COLO668 (cell line): ENCODE measurements around the gene WDR48.
A peak's percentile ranks its signal among the peaks of the same experiment; 100 is the strongest.
"Not testable (repeated sequence)": the region's sequence is repeated elsewhere in the genome, so short reads cannot be mapped to it uniquely, and the experiment has no call there.

ENCODE experiments used
- DNase-seq: peaks from one replicate; lab custom pipeline; 2025; ENCODE audit not compliant: unreplicated experiment; lab: John Stamatoyannopoulos, UW

Gene WDR48

DNA sequence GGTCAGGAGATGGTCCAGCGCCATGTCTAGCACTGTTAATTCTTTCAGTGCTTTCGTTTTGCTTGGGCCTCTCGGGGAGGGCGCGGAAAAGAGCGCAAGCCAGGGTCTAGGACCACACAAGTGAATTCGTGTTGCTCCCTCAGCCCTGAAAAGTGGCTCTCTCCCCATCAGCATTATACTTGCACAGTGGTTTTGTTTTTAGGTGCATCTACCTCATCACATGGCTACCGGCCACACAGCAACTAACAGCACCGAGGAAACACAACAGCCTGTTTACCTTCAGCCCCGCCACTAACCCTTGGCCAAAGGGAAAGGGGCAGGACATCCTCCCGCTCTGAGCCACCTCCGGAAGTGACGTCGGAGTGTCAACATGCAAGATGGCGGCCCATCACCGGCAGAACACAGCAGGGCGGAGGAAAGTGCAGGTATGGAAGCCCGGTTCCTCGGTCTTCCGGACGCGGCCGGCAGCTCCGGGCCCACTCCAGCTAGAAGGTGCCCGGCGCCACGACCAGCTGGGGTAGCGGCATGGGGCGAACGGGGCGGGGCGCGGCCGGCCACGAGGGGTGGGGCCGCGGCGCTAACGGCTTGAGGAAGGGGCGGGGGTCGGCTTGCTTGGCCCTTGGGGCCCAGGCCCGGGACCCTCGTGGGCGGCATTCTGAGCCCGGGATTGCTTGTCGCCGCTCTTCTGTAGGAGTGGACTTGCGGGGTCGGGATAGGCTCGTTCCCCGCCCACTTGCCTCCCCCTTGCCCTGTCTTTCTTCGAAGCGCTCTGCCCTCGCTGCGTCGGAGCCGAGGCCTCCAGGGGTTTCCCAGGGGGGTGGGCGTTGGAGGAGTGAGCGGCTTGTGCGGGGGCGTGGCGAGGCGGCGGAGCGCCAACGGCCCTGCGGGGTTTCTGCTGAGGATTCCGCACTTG, at the start of gene WDR48, which contains the start of gene SCN11A:
TSS of gene WDR48 (plus strand) at position 368 of the 913 bp plus-strand sequence. CDS start at position 378, 10 bp downstream.
TSS of gene SCN11A (minus strand) at position 296 of the 913 bp plus-strand sequence. CDS start 101,582 bp downstream, outside the sequence.
- peak; percentile 87 for DNase-seq

DNA sequence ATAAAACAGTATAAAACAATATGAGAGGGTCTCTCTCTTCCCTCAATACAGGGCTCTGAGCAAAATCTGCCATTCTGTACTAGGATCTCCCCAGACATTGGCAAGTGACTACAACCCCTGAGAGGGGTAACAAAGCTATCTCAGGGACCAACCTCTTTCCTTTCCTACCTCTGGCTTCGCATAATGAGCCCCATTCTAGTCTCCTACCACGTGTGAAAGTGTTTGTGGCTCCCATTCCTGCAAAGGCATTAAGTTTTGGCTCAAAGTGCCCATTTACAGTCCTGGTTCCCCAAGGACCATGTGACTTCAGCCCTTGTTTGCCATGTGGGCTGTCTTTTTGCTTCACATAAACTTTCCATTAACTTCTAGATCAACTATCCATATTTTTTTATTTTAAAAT, 46.5 kb upstream of the WDR48 start:
- DNase-seq, result no peak

DNA sequence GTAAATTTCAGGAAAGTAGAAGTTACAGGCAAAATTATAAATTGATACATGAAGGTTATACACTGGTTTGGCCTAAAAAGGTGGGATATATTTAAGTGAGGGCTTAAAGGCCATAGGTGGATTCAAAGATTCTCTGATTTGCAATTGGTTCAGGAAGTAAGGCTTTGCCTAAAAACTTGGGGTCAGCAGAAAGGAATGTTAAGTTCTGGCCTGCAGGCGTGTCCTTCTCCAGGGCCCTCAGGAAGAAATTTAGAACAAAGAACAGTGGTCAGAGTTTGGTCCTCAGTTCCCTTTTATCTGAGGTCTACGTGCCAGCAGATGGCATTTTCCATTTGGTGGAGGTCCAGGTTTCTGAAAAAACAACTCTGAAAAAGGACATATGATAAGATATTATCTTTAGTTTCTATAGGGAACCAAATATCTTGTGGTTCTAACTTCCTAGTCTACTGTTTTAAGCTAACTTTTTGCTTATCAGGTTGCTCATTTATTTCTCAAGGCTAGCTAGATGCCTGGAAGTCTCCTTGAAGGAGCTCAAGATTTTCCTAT, 40.6 kb upstream of the WDR48 start:
- DNase-seq, result no peak

DNA sequence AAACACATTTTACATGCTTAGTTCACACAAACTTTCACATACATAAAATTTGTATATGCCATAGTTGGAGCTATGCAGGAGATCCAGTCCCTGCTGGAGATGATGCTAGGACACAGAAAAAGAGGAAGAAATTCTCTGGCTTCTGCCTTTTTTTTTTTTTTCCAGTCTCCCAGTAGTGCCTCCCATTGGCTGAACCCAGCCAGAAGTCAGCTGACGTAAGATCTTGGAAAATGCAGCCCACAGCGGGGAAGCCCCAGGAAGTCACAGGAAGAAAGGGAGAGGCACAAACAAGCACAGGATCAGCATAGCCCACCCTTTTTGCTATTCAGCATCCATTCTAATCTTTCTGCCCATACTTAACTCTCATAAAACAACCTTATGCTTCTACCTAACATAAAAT, 38.5 kb upstream of the WDR48 start:
- DNase-seq, result no peak

DNA sequence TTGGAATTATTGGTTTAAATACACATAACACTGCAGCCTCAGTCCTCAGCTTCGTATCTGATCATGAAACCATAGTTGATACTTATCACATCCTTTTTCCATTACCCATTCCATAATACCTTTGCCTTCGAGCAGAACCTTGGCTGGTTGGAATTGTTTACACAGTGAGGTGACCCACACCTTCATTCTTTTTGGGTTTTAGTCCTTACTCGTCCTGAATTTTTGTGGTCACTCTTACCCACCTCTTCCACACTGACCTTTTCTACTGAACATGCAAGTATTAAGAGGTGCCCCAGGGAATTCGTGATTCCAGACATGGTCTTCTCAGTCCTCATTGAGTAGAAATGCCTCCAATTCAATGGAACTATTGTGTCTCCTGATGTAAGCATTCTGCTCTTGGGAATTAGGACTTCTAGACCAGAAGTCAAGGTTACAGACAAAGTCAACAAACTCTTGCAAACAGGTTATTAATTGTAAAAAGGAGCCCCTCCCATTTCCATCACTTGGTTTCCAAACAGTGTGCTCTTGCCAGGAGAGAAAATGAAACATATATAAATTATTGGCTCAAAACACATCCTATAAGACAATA, 37.8 kb upstream of the WDR48 start:
- no peak for DNase-seq

DNA sequence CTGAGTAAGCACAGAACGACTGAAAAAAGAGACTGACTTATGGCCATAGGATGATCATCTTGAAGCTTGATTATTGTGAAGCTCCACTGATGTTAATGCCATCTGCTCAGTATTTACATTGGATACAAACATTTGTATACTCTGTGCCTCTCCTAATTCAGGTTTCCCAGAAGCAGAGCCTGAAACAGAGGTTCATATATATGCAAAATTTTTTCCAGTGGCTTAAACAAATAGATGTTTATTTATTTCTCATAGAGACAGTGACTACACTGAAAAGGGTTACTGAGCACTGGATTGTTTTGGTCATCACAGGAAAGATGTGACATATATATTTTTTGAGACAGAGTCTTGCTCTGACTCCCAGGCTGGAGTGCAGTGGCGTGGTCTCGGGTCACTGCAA, 36.4 kb upstream of the WDR48 start:
- DNase-seq, result no peak

DNA sequence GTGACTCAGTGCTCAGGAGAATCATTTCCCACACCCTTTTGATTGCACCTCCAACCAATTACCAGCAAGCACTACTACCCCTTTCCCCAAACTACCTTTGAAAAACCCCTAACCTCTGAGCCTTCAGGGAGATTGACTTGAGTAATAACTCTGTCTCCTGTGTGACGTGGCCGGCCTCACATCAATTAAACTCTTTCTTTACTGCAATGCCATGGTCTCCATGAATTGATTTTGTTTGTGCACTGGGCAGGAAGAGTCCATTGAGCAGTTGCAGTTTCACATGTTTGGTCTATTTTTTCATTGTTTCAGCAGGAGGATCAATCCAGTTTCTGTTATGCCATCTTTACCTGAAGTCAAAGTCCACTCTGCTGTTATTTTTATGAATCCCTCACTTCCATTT, 32.5 kb upstream of the WDR48 start:
- no peak for DNase-seq

DNA sequence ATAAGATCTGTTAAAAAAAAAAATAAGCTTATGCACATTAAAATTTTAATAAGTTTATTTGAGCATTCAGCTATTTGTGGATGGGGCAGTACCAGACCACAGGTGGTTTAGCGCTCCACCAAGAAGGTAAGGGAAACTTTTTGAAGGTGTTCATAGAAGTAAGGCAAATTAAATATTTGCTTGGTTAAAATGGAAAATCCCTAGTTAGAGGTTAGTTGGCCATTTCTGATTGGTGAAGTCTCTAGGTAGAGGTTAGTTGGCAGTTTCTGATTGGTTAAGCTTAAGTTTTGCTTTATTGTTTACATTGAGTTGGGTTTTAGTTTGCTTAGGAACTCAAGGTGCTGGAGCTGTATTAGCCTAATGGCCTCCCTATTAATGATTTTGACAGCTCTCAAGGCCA, 30.8 kb upstream of the WDR48 start:
- no peak for DNase-seq

DNA sequence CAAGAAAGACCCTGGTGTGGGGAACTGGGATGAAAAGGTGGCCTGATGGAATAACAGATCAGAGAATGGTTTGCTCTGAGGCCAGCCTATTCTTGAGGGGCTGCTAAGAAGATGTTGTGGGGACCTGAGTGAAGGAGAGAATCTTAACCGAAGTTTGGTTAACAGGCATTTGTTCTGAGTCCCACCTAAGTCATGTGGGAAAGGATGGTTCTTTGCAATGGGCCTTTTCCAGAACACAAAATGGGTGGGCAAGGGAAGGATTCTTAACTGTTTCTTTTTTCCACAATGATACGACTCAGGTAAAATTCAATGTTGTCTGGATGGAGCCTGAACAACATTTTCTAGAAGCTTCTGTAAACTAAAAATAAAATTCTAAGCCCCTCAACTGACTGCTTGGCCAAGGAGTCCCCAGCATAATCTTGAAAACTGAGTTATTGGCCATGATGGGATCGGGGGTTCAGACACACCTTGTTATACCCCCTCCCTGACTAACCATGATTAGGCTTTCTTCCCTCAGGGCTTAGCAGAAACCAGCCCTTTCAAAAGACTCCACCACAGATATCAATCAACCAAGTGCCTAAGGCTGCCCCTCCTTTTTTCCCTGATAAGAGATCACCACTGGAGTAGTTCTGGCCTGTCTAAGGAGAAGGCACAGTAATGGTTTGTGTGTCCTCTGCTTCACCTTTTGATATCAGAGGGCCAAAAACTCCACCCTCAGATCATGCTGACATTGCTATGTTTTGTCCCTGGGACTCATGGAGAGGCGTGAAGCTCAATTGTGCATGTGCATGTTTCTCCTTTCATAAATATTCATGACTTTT, 30.1 kb upstream of the WDR48 start:
- DNase-seq, result no peak

DNA sequence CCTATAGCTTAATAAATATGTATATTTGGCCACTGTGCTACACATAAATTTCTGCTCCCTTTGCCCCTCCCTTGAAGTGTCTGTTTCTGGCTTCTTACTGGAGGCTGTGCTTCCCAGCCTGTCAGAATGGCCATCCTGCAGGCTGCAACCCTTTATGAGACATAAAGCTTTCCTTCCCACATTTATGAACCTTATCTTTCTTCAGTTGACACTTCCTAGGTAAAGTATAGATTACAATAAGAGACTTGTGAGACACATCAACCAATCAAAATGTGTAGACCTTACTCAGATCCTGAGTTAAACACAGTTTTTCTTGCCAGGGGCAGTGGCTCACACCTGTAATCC, 29.6 kb upstream of the WDR48 start:
- DNase-seq, result no peak

DNA sequence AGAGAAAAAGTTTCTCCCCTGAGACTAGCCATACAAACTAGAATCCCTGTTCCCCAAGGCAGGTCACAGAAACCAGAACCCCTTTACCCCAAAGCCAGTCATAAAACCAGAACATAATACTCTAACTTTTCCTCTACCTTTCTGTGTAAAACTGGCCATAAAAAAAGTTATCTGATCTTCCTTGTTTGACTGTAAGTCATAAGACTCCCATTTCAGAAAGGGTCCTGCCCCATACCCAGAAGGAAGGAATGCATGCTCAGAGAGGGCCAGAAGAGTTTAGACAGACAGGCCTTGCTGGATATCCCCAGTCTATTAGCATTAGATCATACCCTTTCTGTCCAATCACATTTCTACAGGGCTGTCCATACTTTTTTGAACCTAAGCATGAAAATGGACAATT, 27.3 kb upstream of the WDR48 start:
- DNase-seq, result no peak

DNA sequence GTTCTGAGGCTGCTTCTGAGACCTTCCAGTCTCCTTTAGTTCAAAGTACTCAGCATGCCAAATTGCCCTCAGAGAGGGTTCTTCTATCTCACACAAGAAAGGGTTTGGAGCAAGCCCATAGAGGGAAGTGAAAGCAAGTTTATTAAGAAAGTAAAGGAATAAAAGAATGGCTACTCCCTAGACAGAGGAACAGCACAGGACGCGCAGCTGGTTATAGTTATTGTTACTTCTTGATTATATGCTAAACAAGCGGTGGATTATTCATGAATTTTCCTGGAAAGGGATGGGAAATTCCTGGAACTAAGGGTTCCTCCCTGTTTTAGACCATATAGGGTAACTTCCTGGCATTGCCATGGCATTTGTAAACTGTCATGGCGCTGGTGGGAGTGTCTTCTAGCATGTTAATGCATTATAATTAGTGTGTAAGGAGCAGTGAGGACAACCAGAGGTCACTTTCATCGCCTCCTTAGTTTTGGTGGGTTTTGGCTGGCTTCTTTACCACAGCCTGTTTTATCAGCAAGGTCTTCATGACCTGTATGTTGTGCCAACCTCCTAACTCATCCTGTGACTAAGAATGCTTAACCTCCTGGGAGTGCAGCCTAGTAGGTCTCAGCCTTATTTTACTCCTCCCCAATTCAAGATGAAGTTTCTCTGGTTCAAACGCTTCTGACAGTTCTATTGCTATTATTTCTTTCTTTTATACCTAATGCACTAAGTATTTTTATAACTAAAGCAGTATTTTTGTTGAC, 26.4 kb upstream of the WDR48 start:
- DNase-seq, result no peak

DNA sequence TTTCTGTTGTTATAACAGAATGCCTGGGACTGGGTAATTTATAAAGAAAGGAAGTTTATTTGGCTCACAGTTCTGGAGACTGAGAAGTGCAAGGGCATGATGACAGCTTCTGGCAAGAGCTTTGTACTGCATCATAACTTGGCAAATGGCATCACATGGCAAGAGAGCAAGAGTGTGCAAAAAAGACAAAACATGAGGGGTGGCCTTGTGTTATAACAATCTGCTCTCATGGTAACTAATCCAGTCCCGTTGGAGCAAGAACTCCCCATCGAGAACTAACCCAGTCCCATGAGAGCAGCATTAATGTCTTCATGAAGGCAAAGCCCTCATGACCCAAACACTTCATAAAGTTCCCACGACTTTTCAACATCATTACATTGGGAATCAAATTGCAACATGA, 23.3 kb upstream of the WDR48 start:
- no peak for DNase-seq

DNA sequence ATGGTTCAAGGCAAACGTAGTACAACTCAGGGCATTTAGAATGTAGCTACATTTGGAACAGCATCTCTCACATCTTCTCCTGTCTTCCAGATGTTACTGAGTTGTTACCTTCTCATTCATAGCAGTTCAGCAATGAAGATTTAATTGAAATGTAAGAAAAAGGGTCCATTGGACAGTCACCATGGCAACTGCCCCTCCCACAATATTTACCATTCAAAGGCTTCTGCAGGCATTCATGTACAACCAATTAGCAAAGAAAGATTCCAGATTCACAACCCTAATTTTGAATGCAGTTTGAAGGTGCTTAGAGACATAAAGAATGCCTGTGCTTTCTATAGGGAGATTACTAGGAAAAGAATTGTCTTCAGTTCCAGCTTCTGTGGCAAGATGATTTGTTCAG, 22.3 kb upstream of the WDR48 start:
- no peak for DNase-seq

DNA sequence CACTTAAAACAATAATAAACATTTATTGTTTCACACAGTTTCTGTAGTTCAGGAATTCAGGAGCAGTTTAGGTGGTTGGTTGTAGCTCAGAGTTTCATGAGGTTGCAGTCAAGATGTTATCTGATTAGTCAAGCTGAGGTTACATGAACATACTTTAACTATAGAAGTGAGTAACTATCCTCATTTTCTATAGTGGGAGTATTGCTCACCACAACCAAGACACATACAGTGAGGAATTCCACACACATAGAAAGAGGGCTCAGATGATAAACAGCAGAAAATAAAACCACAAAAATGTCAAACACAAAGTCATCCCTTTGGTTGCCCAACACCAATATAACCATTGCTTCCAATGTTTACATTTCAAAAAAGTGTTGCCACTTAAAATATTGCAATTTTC, 13.7 kb upstream of the WDR48 start:
- no peak for DNase-seq

DNA sequence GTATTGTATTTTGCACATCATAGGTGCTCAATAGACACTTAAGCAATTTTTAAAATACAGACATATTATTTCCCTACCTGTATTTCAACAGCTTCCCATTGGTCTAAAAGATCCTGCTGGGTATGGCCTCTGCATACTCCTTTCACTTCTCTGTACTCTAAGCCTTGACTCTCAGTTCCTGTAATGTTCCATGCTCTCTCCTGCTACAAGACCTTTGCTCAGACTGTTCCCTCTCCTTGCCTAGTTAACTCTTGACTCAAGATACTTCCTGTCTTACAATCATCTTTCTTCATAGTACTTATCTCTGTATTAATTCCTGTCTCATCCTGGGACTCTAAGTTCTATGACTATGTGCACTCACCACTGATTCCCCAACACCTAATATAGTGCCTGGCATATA, 1.8 kb upstream of the WDR48 start:
- no peak for DNase-seq

DNA sequence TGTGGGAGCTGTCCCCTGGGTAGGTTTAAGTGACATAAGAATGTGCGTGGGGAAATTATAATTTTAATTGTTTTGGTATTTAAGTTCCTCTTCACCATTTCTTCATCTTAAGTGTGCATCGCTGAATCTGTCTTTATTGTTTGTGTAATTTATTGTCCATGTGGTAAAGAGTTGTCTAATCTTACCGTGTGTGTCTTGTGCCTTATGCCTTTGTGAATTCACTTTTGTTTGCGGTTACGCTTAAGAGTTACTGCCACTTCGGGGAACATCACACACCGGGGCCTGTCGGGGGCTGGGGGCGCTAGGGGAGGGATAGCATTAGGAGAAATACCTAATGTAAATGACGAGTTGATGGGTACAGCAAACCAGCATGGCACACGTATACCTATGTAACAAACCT, 767 bp downstream of the WDR48 start:
- DNase-seq, result no peak

DNA sequence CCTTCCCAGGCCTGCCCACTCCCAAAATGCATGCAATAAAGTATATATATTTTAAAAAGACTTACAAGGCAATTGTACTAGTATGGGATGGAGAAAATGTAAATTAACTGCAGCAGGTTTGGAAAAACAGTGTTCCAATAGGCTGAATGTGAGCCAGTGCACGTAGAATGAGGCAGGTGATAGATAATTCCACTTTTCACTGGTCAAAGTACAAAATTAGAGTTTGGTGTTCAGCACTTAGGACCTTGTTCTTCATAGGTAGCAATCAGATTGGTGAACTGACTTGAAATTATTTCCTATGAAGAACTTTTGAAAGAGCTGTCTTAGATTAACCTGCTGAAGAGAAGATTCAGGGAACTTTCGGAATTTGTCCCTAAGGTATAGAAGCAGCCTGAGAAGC, 1.9 kb downstream of the WDR48 start:
- DNase-seq, result no peak

DNA sequence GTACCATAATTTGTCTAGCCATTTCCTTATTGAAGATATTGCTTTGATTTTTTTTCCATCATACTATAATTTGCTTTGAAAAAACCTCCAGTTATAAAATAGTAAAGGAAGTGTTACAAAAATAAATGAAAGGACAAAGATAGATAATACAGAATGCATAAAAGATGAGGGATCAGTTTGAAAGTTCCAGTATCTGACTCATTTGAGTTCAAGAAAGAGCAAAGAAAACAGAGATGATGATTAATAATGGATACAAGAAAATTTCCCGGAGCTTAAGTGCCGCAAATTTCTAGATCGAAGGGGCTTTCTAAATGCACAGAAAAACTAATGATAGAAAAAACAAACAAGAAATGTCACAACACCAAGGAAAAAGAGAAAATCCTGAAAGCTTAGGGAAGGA, 4.3 kb downstream of the WDR48 start:
- no peak for DNase-seq

DNA sequence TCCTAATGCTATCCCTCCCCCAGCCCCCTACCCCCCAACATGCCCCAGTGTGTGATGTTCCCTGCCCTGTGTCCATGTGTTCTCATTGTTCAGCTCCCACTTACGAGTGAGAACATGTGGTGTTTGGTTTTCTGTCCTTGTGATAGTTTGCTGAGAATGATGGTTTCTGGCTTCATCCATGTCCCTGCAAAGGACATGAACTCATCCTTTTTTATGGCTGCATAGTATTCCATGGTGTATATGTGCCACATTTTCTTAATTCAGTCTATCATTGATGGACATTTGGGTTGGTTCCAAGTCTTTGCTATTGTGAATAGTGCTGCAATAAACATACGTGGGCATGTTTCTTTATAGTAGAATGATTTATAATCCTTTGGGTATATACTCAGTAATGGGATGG, 9.4 kb downstream of the WDR48 start:
- DNase-seq, result not testable (repeated sequence)

DNA sequence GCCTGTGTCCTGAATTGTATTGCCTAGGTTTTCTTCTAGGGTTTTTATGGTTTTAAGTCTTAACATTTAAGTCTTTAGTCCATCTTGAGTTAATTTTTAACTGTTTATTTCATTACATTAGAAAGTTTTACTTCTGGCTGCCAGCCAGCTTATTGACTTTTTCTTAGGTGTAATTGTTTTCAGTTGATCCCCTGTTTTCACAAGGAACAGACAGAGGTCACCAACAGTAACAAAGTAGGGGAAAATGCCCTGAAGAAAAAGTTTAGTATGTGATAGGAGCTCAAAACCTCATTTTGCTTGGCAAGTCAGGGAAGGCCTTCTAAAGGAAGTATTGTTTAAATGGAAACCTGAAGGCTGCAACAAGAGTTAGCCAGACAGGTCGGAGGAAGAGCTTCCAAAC, 10.4 kb downstream of the WDR48 start:
- DNase-seq, result no peak
